OCI-LY3 (cell line): ENCODE data around the gene ATXN2L.

ENCODE experiments used
- CTCF ChIP-seq: fragments of 200-600, 300-600 bp; sonication (generic); IDR thresholded peaks from 2 replicates; pipeline ENCODE4 v1.5.1; 2014; ENCODE audit warnings: antibody characterized with exemption, low read length, low read depth
- EZH2phosphoT487 ChIP-seq: fragments of 200-600 bp; shearing (Covaris generic); IDR thresholded peaks from 2 replicates; pipeline ENCODE4 v1.6.1; 2018; ENCODE audit warnings: antibody characterized with exemption, mixed run types, low read depth

- TF ChIP-seq CTCF (no peak), EZH2phosphoT487 (no peak)
Observed at GRCh38 chr16:28835864-28836760, 13.3 kb downstream of the ATXN2L start.
